ENCODE results near the gene KAZN. TPM values are rescaled to one million over a fixed set of nuclear protein-coding genes. Genes with fewer than 3 reads are reported as not detected.

Gene KAZN
- total and polyA plus RNA-seq, 2 experiments from 2014 or later: 7.9 to 15.6 TPM

- Histone ChIP-seq H3K4me2 (no peak overlapping the region), H3K9me3 (ENCODE audit: low read depth) (no peaks in the 10 kb centered on the region), H4K20me1 (ENCODE audit: insufficient read depth, poor library complexity, severe bottlenecking) (no peaks in the 10 kb centered on the region), H3K4me1 (ENCODE audit: insufficient read depth) (peaks cover 4% of the 10 kb centered on the region), H3K4me3 (no peak overlapping the region), H3K27me3 (no peaks in the 10 kb centered on the region), H2AFZ (no peak overlapping the region), H3K36me3 (replicated peaks; ENCODE audit: insufficient read depth, low read depth) (no peaks in the 10 kb centered on the region), H3K9me2 (replicated peaks; ENCODE audit: insufficient read depth) (no peaks in the 10 kb centered on the region), H3K27ac (no peak overlapping the region), H3K79me2 (peaks cover 8% of the 10 kb centered on the region)
- no peak for DNase-seq (ENCODE audit: low spot score)
- 63% methylated on average over 2 of the region's 2 CpGs for WGBS (ENCODE audit: low lambda C conversion rate, missing lambda C conversion rate)
- TF ChIP-seq EZH2 (IDR thresholded peaks at IDR 0.05; ENCODE audit: borderline replicate concordance) (no peak), CTCF (IDR thresholded peaks at IDR 0.05; ENCODE audit: poor library complexity) (no peak), EZH2phosphoT487 (IDR thresholded peaks at IDR 0.05; ENCODE audit: low read depth, severe bottlenecking, unreplicated experiment) (no peak)
Observed at GRCh38 chr1:15145327-15145726, 546.8 kb downstream of the KAZN start.

- Histone ChIP-seq H3K9me3 (ENCODE audit: low read depth) (no peaks in the 10 kb centered on the region), H3K79me2 (peaks cover 12% of the 10 kb centered on the region), H3K4me3 (no peak overlapping the region), H3K36me3 (replicated peaks; ENCODE audit: insufficient read depth, low read depth) (no peaks in the 10 kb centered on the region), H3K27me3 (no peaks in the 10 kb centered on the region), H3K9me2 (replicated peaks; ENCODE audit: insufficient read depth) (no peaks in the 10 kb centered on the region), H3K27ac (no peak overlapping the region), H3K4me2 (no peak overlapping the region), H4K20me1 (ENCODE audit: insufficient read depth, poor library complexity, severe bottlenecking) (no peaks in the 10 kb centered on the region), H3K4me1 (ENCODE audit: insufficient read depth) (peaks cover 7% of the 10 kb centered on the region), H2AFZ (no peak overlapping the region)
- TF ChIP-seq EZH2phosphoT487 (IDR thresholded peaks at IDR 0.05; ENCODE audit: low read depth, severe bottlenecking, unreplicated experiment) (no peak), CTCF (IDR thresholded peaks at IDR 0.05; ENCODE audit: poor library complexity) (no peak), EZH2 (IDR thresholded peaks at IDR 0.05; ENCODE audit: borderline replicate concordance) (no peak)
- 82% methylated on average over 4 of the region's 4 CpGs for WGBS (ENCODE audit: low lambda C conversion rate, missing lambda C conversion rate)
- DNase-seq (ENCODE audit: low spot score): no peak
Observed at GRCh38 chr1:15146142-15146680, 547.7 kb downstream of the KAZN start.

GRCh38 chr1:15146971-15147376 is 548.5 kb downstream of the KAZN start:
- Histone ChIP-seq H3K9me3 (ENCODE audit: low read depth) (no peaks in the 10 kb centered on the region), H3K79me2 (peaks cover 12% of the 10 kb centered on the region), H3K4me3 (no peak overlapping the region), H2AFZ (no peak overlapping the region), H3K4me1 (ENCODE audit: insufficient read depth) (peaks cover 14% of the 10 kb centered on the region), H3K4me2 (no peak overlapping the region), H3K36me3 (replicated peaks; ENCODE audit: insufficient read depth, low read depth) (no peaks in the 10 kb centered on the region), H3K27me3 (no peaks in the 10 kb centered on the region), H3K27ac (no peak overlapping the region), H4K20me1 (ENCODE audit: insufficient read depth, poor library complexity, severe bottlenecking) (no peaks in the 10 kb centered on the region), H3K9me2 (replicated peaks; ENCODE audit: insufficient read depth) (no peaks in the 10 kb centered on the region)
- TF ChIP-seq CTCF (IDR thresholded peaks at IDR 0.05; ENCODE audit: poor library complexity) (no peak), EZH2phosphoT487 (IDR thresholded peaks at IDR 0.05; ENCODE audit: low read depth, severe bottlenecking, unreplicated experiment) (no peak), EZH2 (IDR thresholded peaks at IDR 0.05; ENCODE audit: borderline replicate concordance) (no peak)
- no peak for DNase-seq (ENCODE audit: low spot score)
- whole genome bisulfite sequencing (ENCODE audit: low lambda C conversion rate, missing lambda C conversion rate): 69% methylated on average over 4 of the region's 4 CpGs
